GM23338 (cell line): ENCODE measurements around the gene RAD21L1. TPM values are rescaled to one million over a fixed set of nuclear protein-coding genes. Genes with fewer than 3 reads are reported as not detected.

ENCODE experiments used
- ATAC-seq: fragments of 200-7000 bp; cut with Tn5 transposase; 3 replicates; pipeline ENCODE4 v1.9.1; 2020
- DNase-seq: peaks from one replicate; pipeline ENCODE4 v3.0.0-alpha.2; 2015; ENCODE audit warnings: low spot score
- H2AFZ ChIP-seq: fragments of 200-600 bp; sonication (generic); 2 replicates; pipeline ENCODE4 v1.8.0; 2016; ENCODE audit warnings: antibody characterized with exemption, mild to moderate bottlenecking, moderate library complexity
- H3F3A ChIP-seq: fragments of 200-600 bp; sonication (generic); replicated peaks from 2 replicates; pipeline ENCODE4 v1.8.0; 2017; ENCODE audit warnings: antibody characterized with exemption, mixed run types, low read depth
- H3K27ac ChIP-seq: fragments of 200-600 bp; sonication (generic); 2 replicates; pipeline ENCODE4 v1.6.1; 2016; ENCODE audit warnings: low read depth
- H3K27me3 ChIP-seq: fragments of 200-600 bp; sonication (generic); 2 replicates; pipeline ENCODE4 v1.8.0; 2016; ENCODE audit warnings: mild to moderate bottlenecking, mixed run types, moderate library complexity; ENCODE audit not compliant: insufficient read depth
- H3K36me3 ChIP-seq: fragments of 200-600 bp; sonication (generic); 2 replicates; pipeline ENCODE4 v1.8.0; 2016; ENCODE audit warnings: mild to moderate bottlenecking; ENCODE audit not compliant: insufficient read depth
- H3K4me1 ChIP-seq: fragments of 200-600 bp; sonication (generic); 2 replicates; pipeline ENCODE4 v1.8.0; 2016; ENCODE audit warnings: mild to moderate bottlenecking, moderate library complexity; ENCODE audit not compliant: insufficient read depth
- H3K4me2 ChIP-seq: fragments of 200-600 bp; sonication (generic); 2 replicates; pipeline ENCODE4 v1.7.1; 2017; ENCODE audit warnings: mixed run types
- H3K4me3 ChIP-seq: fragments of 200-600 bp; sonication (generic); 2 replicates; pipeline ENCODE4 v1.6.1; 2016; ENCODE audit warnings: mixed run types
- H3K79me2 ChIP-seq: fragments of 200-600 bp; sonication (generic); replicated peaks from 2 replicates; pipeline ENCODE4 v1.8.0; 2017; ENCODE audit warnings: mild to moderate bottlenecking; ENCODE audit not compliant: insufficient read depth
- H3K9me2 ChIP-seq: fragments of 200-600 bp; sonication (generic); 2 replicates; pipeline ENCODE4 v1.8.0; 2017; ENCODE audit not compliant: insufficient read depth
- H4K20me1 ChIP-seq: fragments of 200-600 bp; sonication (generic); replicated peaks from 2 replicates; pipeline ENCODE4 v1.8.0; 2017; ENCODE audit warnings: mild to moderate bottlenecking; ENCODE audit not compliant: insufficient read depth
- H3K27ac Mint-ChIP-seq: 2 replicates; pipeline ENCODE4 v1.8.0; 2020; ENCODE audit warnings: inconsistent platforms, mild to moderate bottlenecking, moderate library complexity, mixed read lengths
- H3K27me3 Mint-ChIP-seq: 3 replicates; pipeline ENCODE4 v1.8.0; 2022; ENCODE audit warnings: low read depth, mild to moderate bottlenecking, moderate library complexity, mixed read lengths, inconsistent platforms; ENCODE audit not compliant: insufficient read depth, poor library complexity
- H3K36me3 Mint-ChIP-seq: 3 replicates; pipeline ENCODE4 v1.8.0; 2021; ENCODE audit warnings: low read depth, mild to moderate bottlenecking, inconsistent platforms, moderate library complexity, mixed read lengths
- H3K4me1 Mint-ChIP-seq: 3 replicates; pipeline ENCODE4 v1.8.0; 2020; ENCODE audit warnings: mild to moderate bottlenecking, inconsistent platforms, mixed read lengths
- H3K4me3 Mint-ChIP-seq: 3 replicates; pipeline ENCODE4 v1.8.0; 2021; ENCODE audit warnings: moderate library complexity, mild to moderate bottlenecking, inconsistent platforms, mixed read lengths
- H3K9me3 Mint-ChIP-seq: 3 replicates; pipeline ENCODE4 v1.8.0; 2020; ENCODE audit warnings: moderate library complexity, mild to moderate bottlenecking, inconsistent platforms, mixed read lengths
- CREB1 ChIP-seq: fragments of 250-450 bp; sonication (Bioruptor Pico); IDR thresholded peaks from 2 replicates; pipeline ENCODE4 v1.5.0; 2020; ENCODE audit warnings: low read depth, mild to moderate bottlenecking, moderate library complexity
- EZH2 ChIP-seq: fragments of 200-600 bp; sonication (generic); IDR thresholded peaks from one replicate; pipeline ENCODE4 v1.8.0; 2017; ENCODE audit warnings: antibody characterized with exemption, mild to moderate bottlenecking, low read depth; ENCODE audit not compliant: unreplicated experiment
- EZH2phosphoT487 ChIP-seq: fragments of 200-600 bp; sonication (generic); IDR thresholded peaks from one replicate; pipeline ENCODE4 v1.8.1; 2018; ENCODE audit warnings: antibody characterized with exemption; ENCODE audit not compliant: unreplicated experiment
- JUNB ChIP-seq: IDR thresholded peaks from one replicate; pipeline ENCODE4 v1.6.1; 2016; ENCODE audit warnings: antibody characterized with exemption; ENCODE audit not compliant: unreplicated experiment
- NANOG ChIP-seq: IDR thresholded peaks from 2 replicates; pipeline ENCODE4 v1.6.1; 2016; ENCODE audit warnings: antibody characterized with exemption, borderline replicate concordance
- POLR2AphosphoS5 ChIP-seq: IDR thresholded peaks from 2 replicates; pipeline ENCODE4 v1.6.1; 2016; ENCODE audit warnings: antibody characterized with exemption, low read depth
- STAT1 ChIP-seq: IDR thresholded peaks from one replicate; pipeline ENCODE4 v1.6.1; 2016; ENCODE audit warnings: antibody characterized with exemption; ENCODE audit not compliant: unreplicated experiment
- ZNF114 ChIP-seq: fragments of 250-450 bp; sonication (Bioruptor Pico); IDR thresholded peaks from 2 replicates; pipeline ENCODE4 v1.5.0; 2020; ENCODE audit warnings: mild to moderate bottlenecking, moderate library complexity
- ZNF331 ChIP-seq: fragments of 250-450 bp; sonication (Bioruptor Pico); IDR thresholded peaks from 2 replicates; pipeline ENCODE4 v1.5.0; 2020; ENCODE audit warnings: low read depth, mild to moderate bottlenecking, moderate library complexity
- polyA plus RNA-seq: library from polyadenylated mRNA; unstranded; fragments of >200 nt; fragmentation: Nextera tagmentation; extraction: Ambion mirVana; gene quantifications from 2 replicates; pipeline ENCODE4 v1.2.1, GENCODE V29; 2016
- total RNA-seq: library from RNA; depleted of rRNA; stranded (reverse); fragments of >200 nt; shearing (Covaris generic); gene quantifications from 2 replicates; pipeline ENCODE4 v1.2.3, GENCODE V29; 2014
- TF ChIP-seq, protein P1 (sequence below), 2 experiments: fragments of 200-600 bp in 1 of 2; sonication (generic) in 1 of 2; conservative IDR thresholded peaks; 2 replicates each; pipeline versions ENCODE4 v1.5.1 to v1.6.1; 2016 to 2017; ENCODE audit warnings: antibody characterized with exemption in 2 of 2, low read depth in 2 of 2, mild to moderate bottlenecking in 2 of 2, moderate library complexity in 1 of 2
- TF ChIP-seq, protein P2 (sequence below): IDR thresholded peaks from one replicate; pipeline ENCODE4 v1.6.1; 2018; ENCODE audit warnings: antibody characterized with exemption; ENCODE audit not compliant: unreplicated experiment
- TF ChIP-seq, protein P3 (sequence below): IDR thresholded peaks from 2 replicates; pipeline ENCODE4 v1.6.1; 2016; ENCODE audit warnings: antibody characterized with exemption
- TF ChIP-seq, protein P4 (sequence below): fragments of 250-450 bp; sonication (Bioruptor Pico); IDR thresholded peaks from 2 replicates; pipeline ENCODE4 v1.5.0; 2020; ENCODE audit warnings: mild to moderate bottlenecking, moderate library complexity

Gene RAD21L1
- total and polyA plus RNA-seq, 2 experiments from 2014 or later: 0.10 to 0.95 TPM

DNA sequence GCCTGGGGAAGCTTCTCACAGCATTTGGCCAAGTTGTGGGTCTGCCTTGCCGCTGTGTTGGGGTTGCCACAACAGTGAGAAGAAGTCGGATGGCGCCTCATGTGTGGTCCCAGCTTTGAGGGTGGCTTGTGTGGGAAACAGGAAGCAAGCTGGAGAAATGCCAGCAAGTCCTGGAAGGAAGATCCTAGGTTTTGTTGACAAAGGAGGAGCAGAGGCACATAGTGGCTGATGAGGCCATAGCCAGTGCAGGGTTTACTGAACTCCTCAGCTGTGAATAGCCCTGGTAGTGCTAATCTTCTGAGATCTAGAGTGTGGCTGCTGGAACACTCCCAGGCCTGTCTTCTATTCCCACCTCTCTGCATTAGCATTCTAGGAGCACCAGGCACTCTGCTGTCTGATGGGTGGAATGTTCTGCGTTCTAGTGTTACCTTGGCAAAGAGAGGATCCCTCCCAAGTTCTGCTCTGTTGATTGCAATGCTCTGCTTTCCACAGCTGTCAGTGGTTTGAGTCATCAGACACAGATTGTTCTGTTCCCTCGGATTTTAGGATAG lies 65.4 kb downstream of the RAD21L1 start:
- Mint-ChIP-seq H3K9me3 (no peaks in the 10 kb centered on the region), H3K27ac (no peak overlapping the region), H3K36me3 (no peaks in the 10 kb centered on the region), H3K4me3 (no peak overlapping the region), H3K27me3 (peaks cover 5% of the 10 kb centered on the region), H3K4me1 (no peaks in the 10 kb centered on the region)
- no peak overlapping the region for H3K4me3 ChIP-seq
- H3K9me2 ChIP-seq: no peaks in the 10 kb centered on the region
- H3F3A ChIP-seq: no peaks in the 10 kb centered on the region
- no peaks in the 10 kb centered on the region for H3K27me3 ChIP-seq
- no peak overlapping the region for H2AFZ ChIP-seq
- H3K4me2 ChIP-seq: no peak overlapping the region
- H3K4me1 ChIP-seq: no peaks in the 10 kb centered on the region
- no peak overlapping the region for H3K27ac ChIP-seq
- ATAC-seq: no peak
- H3K79me2 ChIP-seq: no peaks in the 10 kb centered on the region
- no peaks in the 10 kb centered on the region for H4K20me1 ChIP-seq
- no peaks in the 10 kb centered on the region for H3K36me3 ChIP-seq
- DNase-seq: no peak
- TF ChIP-seq ZNF114 (CRISPR knock-in tag) (no peak), STAT1 (no peak), NANOG (no peak), EZH2phosphoT487 (no peak), POLR2AphosphoS5 (no peak), CREB1 (CRISPR knock-in tag) (no peak), ZNF331 (CRISPR knock-in tag) (no peak), EZH2 (no peak), JUNB (no peak)
- TF ChIP-seq, protein P1, sequence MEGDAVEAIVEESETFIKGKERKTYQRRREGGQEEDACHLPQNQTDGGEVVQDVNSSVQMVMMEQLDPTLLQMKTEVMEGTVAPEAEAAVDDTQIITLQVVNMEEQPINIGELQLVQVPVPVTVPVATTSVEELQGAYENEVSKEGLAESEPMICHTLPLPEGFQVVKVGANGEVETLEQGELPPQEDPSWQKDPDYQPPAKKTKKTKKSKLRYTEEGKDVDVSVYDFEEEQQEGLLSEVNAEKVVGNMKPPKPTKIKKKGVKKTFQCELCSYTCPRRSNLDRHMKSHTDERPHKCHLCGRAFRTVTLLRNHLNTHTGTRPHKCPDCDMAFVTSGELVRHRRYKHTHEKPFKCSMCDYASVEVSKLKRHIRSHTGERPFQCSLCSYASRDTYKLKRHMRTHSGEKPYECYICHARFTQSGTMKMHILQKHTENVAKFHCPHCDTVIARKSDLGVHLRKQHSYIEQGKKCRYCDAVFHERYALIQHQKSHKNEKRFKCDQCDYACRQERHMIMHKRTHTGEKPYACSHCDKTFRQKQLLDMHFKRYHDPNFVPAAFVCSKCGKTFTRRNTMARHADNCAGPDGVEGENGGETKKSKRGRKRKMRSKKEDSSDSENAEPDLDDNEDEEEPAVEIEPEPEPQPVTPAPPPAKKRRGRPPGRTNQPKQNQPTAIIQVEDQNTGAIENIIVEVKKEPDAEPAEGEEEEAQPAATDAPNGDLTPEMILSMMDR (conservative IDR thresholded peaks at IDR 0.05; ENCODE audit: low read depth in 2 of 2): no peak
- TF ChIP-seq, protein P2, sequence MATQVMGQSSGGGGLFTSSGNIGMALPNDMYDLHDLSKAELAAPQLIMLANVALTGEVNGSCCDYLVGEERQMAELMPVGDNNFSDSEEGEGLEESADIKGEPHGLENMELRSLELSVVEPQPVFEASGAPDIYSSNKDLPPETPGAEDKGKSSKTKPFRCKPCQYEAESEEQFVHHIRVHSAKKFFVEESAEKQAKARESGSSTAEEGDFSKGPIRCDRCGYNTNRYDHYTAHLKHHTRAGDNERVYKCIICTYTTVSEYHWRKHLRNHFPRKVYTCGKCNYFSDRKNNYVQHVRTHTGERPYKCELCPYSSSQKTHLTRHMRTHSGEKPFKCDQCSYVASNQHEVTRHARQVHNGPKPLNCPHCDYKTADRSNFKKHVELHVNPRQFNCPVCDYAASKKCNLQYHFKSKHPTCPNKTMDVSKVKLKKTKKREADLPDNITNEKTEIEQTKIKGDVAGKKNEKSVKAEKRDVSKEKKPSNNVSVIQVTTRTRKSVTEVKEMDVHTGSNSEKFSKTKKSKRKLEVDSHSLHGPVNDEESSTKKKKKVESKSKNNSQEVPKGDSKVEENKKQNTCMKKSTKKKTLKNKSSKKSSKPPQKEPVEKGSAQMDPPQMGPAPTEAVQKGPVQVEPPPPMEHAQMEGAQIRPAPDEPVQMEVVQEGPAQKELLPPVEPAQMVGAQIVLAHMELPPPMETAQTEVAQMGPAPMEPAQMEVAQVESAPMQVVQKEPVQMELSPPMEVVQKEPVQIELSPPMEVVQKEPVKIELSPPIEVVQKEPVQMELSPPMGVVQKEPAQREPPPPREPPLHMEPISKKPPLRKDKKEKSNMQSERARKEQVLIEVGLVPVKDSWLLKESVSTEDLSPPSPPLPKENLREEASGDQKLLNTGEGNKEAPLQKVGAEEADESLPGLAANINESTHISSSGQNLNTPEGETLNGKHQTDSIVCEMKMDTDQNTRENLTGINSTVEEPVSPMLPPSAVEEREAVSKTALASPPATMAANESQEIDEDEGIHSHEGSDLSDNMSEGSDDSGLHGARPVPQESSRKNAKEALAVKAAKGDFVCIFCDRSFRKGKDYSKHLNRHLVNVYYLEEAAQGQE: no peak
- TF ChIP-seq, protein P3, sequence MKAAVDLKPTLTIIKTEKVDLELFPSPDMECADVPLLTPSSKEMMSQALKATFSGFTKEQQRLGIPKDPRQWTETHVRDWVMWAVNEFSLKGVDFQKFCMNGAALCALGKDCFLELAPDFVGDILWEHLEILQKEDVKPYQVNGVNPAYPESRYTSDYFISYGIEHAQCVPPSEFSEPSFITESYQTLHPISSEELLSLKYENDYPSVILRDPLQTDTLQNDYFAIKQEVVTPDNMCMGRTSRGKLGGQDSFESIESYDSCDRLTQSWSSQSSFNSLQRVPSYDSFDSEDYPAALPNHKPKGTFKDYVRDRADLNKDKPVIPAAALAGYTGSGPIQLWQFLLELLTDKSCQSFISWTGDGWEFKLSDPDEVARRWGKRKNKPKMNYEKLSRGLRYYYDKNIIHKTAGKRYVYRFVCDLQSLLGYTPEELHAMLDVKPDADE: no peak
- TF ChIP-seq, protein P4, sequence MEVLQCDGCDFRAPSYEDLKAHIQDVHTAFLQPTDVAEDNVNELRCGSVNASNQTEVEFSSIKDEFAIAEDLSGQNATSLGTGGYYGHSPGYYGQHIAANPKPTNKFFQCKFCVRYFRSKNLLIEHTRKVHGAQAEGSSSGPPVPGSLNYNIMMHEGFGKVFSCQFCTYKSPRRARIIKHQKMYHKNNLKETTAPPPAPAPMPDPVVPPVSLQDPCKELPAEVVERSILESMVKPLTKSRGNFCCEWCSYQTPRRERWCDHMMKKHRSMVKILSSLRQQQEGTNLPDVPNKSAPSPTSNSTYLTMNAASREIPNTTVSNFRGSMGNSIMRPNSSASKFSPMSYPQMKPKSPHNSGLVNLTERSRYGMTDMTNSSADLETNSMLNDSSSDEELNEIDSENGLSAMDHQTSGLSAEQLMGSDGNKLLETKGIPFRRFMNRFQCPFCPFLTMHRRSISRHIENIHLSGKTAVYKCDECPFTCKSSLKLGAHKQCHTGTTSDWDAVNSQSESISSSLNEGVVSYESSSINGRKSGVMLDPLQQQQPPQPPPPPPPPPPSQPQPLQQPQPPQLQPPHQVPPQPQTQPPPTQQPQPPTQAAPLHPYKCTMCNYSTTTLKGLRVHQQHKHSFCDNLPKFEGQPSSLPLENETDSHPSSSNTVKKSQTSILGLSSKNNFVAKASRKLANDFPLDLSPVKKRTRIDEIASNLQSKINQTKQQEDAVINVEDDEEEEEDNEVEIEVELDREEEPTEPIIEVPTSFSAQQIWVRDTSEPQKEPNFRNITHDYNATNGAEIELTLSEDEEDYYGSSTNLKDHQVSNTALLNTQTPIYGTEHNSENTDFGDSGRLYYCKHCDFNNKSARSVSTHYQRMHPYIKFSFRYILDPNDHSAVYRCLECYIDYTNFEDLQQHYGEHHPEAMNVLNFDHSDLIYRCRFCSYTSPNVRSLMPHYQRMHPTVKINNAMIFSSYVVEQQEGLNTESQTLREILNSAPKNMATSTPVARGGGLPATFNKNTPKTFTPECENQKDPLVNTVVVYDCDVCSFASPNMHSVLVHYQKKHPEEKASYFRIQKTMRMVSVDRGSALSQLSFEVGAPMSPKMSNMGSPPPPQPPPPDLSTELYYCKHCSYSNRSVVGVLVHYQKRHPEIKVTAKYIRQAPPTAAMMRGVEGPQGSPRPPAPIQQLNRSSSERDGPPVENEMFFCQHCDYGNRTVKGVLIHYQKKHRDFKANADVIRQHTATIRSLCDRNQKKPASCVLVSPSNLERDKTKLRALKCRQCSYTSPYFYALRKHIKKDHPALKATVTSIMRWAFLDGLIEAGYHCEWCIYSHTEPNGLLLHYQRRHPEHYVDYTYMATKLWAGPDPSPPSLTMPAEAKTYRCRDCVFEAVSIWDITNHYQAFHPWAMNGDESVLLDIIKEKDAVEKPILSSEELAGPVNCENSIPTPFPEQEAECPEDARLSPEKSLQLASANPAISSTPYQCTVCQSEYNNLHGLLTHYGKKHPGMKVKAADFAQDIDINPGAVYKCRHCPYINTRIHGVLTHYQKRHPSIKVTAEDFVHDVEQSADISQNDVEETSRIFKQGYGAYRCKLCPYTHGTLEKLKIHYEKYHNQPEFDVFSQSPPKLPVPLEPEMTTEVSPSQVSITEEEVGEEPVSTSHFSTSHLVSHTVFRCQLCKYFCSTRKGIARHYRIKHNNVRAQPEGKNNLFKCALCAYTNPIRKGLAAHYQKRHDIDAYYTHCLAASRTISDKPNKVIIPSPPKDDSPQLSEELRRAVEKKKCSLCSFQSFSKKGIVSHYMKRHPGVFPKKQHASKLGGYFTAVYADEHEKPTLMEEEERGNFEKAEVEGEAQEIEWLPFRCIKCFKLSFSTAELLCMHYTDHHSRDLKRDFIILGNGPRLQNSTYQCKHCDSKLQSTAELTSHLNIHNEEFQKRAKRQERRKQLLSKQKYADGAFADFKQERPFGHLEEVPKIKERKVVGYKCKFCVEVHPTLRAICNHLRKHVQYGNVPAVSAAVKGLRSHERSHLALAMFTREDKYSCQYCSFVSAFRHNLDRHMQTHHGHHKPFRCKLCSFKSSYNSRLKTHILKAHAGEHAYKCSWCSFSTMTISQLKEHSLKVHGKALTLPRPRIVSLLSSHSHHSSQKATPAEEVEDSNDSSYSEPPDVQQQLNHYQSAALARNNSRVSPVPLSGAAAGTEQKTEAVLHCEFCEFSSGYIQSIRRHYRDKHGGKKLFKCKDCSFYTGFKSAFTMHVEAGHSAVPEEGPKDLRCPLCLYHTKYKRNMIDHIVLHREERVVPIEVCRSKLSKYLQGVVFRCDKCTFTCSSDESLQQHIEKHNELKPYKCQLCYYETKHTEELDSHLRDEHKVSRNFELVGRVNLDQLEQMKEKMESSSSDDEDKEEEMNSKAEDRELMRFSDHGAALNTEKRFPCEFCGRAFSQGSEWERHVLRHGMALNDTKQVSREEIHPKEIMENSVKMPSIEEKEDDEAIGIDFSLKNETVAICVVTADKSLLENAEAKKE: no peak
